SK-N-SH treated with all-trans-retinoic acid at 6 μM for 48 hours (cell line): Measurements from ENCODE around the gene CLNK.

Experiments used
- ATAC-seq: fragments of 200-7000 bp; cut with Tn5 transposase; 3 replicates; pipeline ENCODE4 v1.9.1; 2020; ENCODE audit warnings: mild to moderate bottlenecking, moderate library complexity
- ARNTL ChIP-seq: fragments of 450-650 bp; formaldehyde crosslinking; IDR thresholded peaks from 2 replicates; pipeline ENCODE4 v1.5.0; 2020; ENCODE audit warnings: low read depth, mild to moderate bottlenecking, moderate library complexity, borderline replicate concordance
- CREB5 ChIP-seq: fragments of 250-450 bp; sonication (Bioruptor Pico); IDR thresholded peaks from 2 replicates; pipeline ENCODE4 v1.5.1; 2020; ENCODE audit warnings: low read depth, mild to moderate bottlenecking, moderate library complexity
- CSDC2 ChIP-seq: fragments of 250-450 bp; sonication (Bioruptor Pico); IDR thresholded peaks from 2 replicates; pipeline ENCODE4 v1.5.0; 2020; ENCODE audit warnings: mild to moderate bottlenecking, moderate library complexity
- CSRNP3 ChIP-seq: fragments of 250-450 bp; sonication (Bioruptor Pico); IDR thresholded peaks from 2 replicates; pipeline ENCODE4 v1.5.1; 2021; ENCODE audit warnings: mild to moderate bottlenecking, moderate library complexity
- GLIS3 ChIP-seq: fragments of 250-450 bp; sonication (Bioruptor Pico); IDR thresholded peaks from 2 replicates; pipeline ENCODE4 v1.5.0; 2020; ENCODE audit warnings: mild to moderate bottlenecking, moderate library complexity
- ISL1 ChIP-seq: fragments of 250-450 bp; sonication (Bioruptor Pico); IDR thresholded peaks from 2 replicates; pipeline ENCODE4 v2.1.2; 2022; ENCODE audit warnings: mild to moderate bottlenecking, moderate library complexity
- OSR1 ChIP-seq: fragments of 250-450 bp; sonication (Bioruptor Pico); IDR thresholded peaks from 2 replicates; pipeline ENCODE4 v1.8.0; 2022; ENCODE audit warnings: moderate library complexity, mild to moderate bottlenecking, inconsistent platforms
- PATZ1 ChIP-seq: fragments of 250-450 bp; sonication (Bioruptor Pico); IDR thresholded peaks from 2 replicates; pipeline ENCODE4 v1.8.0; 2020; ENCODE audit warnings: mild to moderate bottlenecking, moderate library complexity, borderline replicate concordance
- PPARA ChIP-seq: fragments of 250-450 bp; sonication (Bioruptor Pico); IDR thresholded peaks from 2 replicates; pipeline ENCODE4 v1.5.0; 2020; ENCODE audit warnings: mild to moderate bottlenecking, borderline replicate concordance
- RARB ChIP-seq: fragments of 250-450 bp; sonication (Bioruptor Pico); IDR thresholded peaks from 2 replicates; pipeline ENCODE4 v1.8.0; 2021; ENCODE audit warnings: mild to moderate bottlenecking, moderate library complexity
- SNAI2 ChIP-seq: fragments of 250-450 bp; sonication (Bioruptor Pico); IDR thresholded peaks from 2 replicates; pipeline ENCODE4 v1.5.0; 2020; ENCODE audit warnings: mild to moderate bottlenecking, moderate library complexity
- TCF4 ChIP-seq: fragments of 250-450 bp; sonication (Bioruptor Pico); IDR thresholded peaks from 2 replicates; pipeline ENCODE4 v1.8.0; 2021; ENCODE audit warnings: mild to moderate bottlenecking, moderate library complexity, borderline replicate concordance
- TOX ChIP-seq: fragments of 250-450 bp; sonication (Bioruptor Pico); IDR thresholded peaks from 2 replicates; pipeline ENCODE4 v1.8.0; 2021; ENCODE audit warnings: mild to moderate bottlenecking, moderate library complexity, borderline replicate concordance
- TSHZ2 ChIP-seq: fragments of 250-450 bp; sonication (Bioruptor Pico); IDR thresholded peaks from 2 replicates; pipeline ENCODE4 v1.5.0; 2020; ENCODE audit warnings: mild to moderate bottlenecking, moderate library complexity
- ZC3H10 ChIP-seq: fragments of 250-450 bp; sonication (Bioruptor Pico); IDR thresholded peaks from 2 replicates; pipeline ENCODE4 v1.5.1; 2021; ENCODE audit warnings: mild to moderate bottlenecking, moderate library complexity
- ZFP3 ChIP-seq: fragments of 250-450 bp; sonication (Bioruptor Pico); IDR thresholded peaks from 2 replicates; pipeline ENCODE4 v1.5.0; 2020; ENCODE audit warnings: mild to moderate bottlenecking, moderate library complexity
- ZFP30 ChIP-seq: fragments of 450-650 bp; formaldehyde crosslinking; IDR thresholded peaks from 2 replicates; pipeline ENCODE4 v1.5.0; 2022; ENCODE audit warnings: mild to moderate bottlenecking, moderate library complexity
- ZNF565 ChIP-seq: fragments of 450-650 bp; formaldehyde crosslinking; conservative IDR thresholded peaks from 2 replicates; pipeline ENCODE4 v1.5.0; 2020; ENCODE audit warnings: low read depth, mild to moderate bottlenecking, moderate library complexity
- ZNF8 ChIP-seq: fragments of 450-650 bp; formaldehyde crosslinking; IDR thresholded peaks from 2 replicates; pipeline ENCODE4 v1.5.0; 2020; ENCODE audit warnings: mild to moderate bottlenecking, moderate library complexity

CLNK gene

GRCh38 chr4:10623241-10623640 is 61.3 kb downstream of the CLNK start:
- ATAC-seq = no peak
- TF ChIP-seq TSHZ2 (CRISPR knock-in tag) = no peak
- no peak for TF ChIP-seq RARB (CRISPR knock-in tag)
- no peak for TF ChIP-seq PPARA (CRISPR knock-in tag)
- TF ChIP-seq ZFP30 (CRISPR knock-in tag) = no peak
- TF ChIP-seq CSRNP3 (CRISPR knock-in tag) = no peak
- TF ChIP-seq TCF4 (CRISPR knock-in tag) = no peak
- no peak for TF ChIP-seq ISL1 (CRISPR knock-in tag)
- no peak for TF ChIP-seq SNAI2 (CRISPR knock-in tag)
- TF ChIP-seq ZNF565 = no peak
- TF ChIP-seq ZNF8 (CRISPR knock-in tag) = no peak
- TF ChIP-seq, all 23 proteins: peak for 0

GRCh38 chr4:10622728-10623127 is 61.8 kb downstream of the CLNK start:
- ATAC-seq = no peak

More at GRCh38 chr4:10622728-10623127, 61.8 kb downstream of the CLNK start:
- TF ChIP-seq CSDC2 (CRISPR knock-in tag) (no peak), CREB5 (CRISPR knock-in tag) (no peak), CSRNP3 (CRISPR knock-in tag) (no peak), ARNTL (no peak), GLIS3 (CRISPR knock-in tag) (no peak), TSHZ2 (CRISPR knock-in tag) (no peak), RARB (CRISPR knock-in tag) (no peak), ZFP3 (CRISPR knock-in tag) (no peak), ISL1 (CRISPR knock-in tag) (no peak), TOX (no peak), OSR1 (no peak), ZC3H10 (no peak), SNAI2 (CRISPR knock-in tag) (no peak), TCF4 (CRISPR knock-in tag) (no peak), ZNF565 (no peak), ZFP30 (CRISPR knock-in tag) (no peak), PATZ1 (no peak)
